Natural killer cell treated with Interleukin-12 subunit alpha and Interleukin-12 subunit beta and Interleukin-15 and Interleukin-18, amount 100 ng/mL, for 72 hours (primary cell): ENCODE results near the gene ACCSL. TPM values are rescaled to one million over a fixed set of nuclear protein-coding genes. Genes with fewer than 3 reads are reported as not detected.

Source experiments
- ATAC-seq, 2 donors: fragments of 150-1000 bp; cut with Tn5 transposase in 1 of 2; sonication (Bioruptor Pico), chemical (Tn5 transposase) in 1 of 2; 2 replicates each; pipeline ENCODE4 v1.10.0; 2021
- DNase-seq: peaks from one replicate; pipeline ENCODE4 v3.0.0; 2022; ENCODE audit warnings: low spot score
- H3K27ac Mint-ChIP-seq, 2 donors: 1 replicate in 1 of 2; 2 replicates in 1 of 2; pipeline ENCODE4 v1.8.0; 2022; ENCODE audit warnings: mixed read lengths in 2 of 2, mild to moderate bottlenecking in 1 of 2, moderate library complexity in 1 of 2
- H3K27me3 Mint-ChIP-seq, 2 donors: 1 replicate in 1 of 2; 2 replicates in 1 of 2; pipeline ENCODE4 v1.8.0; 2022; ENCODE audit warnings: mixed read lengths in 2 of 2
- H3K36me3 Mint-ChIP-seq: one replicate; pipeline ENCODE4 v1.8.0; 2022; ENCODE audit warnings: mixed read lengths
- H3K4me1 Mint-ChIP-seq, 2 donors: 1 replicate in 1 of 2; 2 replicates in 1 of 2; pipeline ENCODE4 v1.8.0; 2022; ENCODE audit warnings: low read depth in 2 of 2, mixed read lengths in 2 of 2, mild to moderate bottlenecking in 1 of 2
- H3K4me3 Mint-ChIP-seq: one replicate; pipeline ENCODE4 v1.8.0; 2022; ENCODE audit warnings: mixed read lengths
- H3K9me3 Mint-ChIP-seq: 2 replicates; pipeline ENCODE4 v1.8.0; 2022; ENCODE audit warnings: mixed read lengths
- total RNA-seq, 2 donors: library from RNA; stranded (reverse); gene quantifications; one replicate each; pipeline ENCODE4 v1.2.3, GENCODE V29; 2022

ACCSL gene
- total RNA-seq, 2 donors from 2014 or later = not detected

GRCh38 chr11:44029977-44030911 is 17.5 kb upstream of the ACCSL start:
- Mint-ChIP-seq H3K27me3 (peaks cover 33 to 36% of the 10 kb centered on the region in 2 donors), H3K36me3 (peaks cover 6% of the 10 kb centered on the region), H3K27ac (no peak overlapping the region), H3K4me3 (no peak overlapping the region), H3K4me1 (no peaks in the 10 kb centered on the region), H3K9me3 (no peaks in the 10 kb centered on the region)
- no peak for DNase-seq
- no peak for ATAC-seq

- Mint-ChIP-seq H3K4me1 (no peaks in the 10 kb centered on the region), H3K27me3 (peaks cover 30 to 34% of the 10 kb centered on the region in 2 donors), H3K9me3 (no peaks in the 10 kb centered on the region), H3K4me3 (no peak overlapping the region), H3K27ac (no peak overlapping the region), H3K36me3 (peaks cover 4% of the 10 kb centered on the region)
- no peak for DNase-seq
- no peak for ATAC-seq
Measured at GRCh38 chr11:44030996-44031395, 16.8 kb upstream of the ACCSL start.

DNA sequence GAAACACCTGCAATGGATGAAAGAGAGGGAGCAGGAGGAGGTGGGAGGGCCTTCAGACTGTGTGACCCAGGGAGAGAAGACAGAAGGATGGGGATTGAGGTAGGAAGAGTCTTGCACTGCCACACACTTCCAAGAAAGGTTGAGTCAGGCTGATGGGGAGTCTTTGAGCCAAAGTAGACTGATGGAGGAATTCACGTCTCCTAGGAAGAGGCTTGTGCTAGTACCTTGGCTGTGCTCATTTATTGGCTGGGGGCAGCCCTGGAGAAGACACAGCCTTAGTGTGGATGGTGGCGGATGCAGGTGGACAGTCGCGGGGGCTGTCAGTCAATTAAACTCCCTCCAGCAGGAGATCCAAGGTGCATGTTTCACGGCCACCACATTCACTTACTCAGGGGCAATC is 16.2 kb upstream of the ACCSL start:
- Mint-ChIP-seq H3K4me3 (no peak overlapping the region), H3K36me3 (no peaks in the 10 kb centered on the region)

GRCh38 chr11:44032299-44033085 is 15.3 kb upstream of the ACCSL start:
- Mint-ChIP-seq H3K27ac (no peak overlapping the region), H3K4me3 (no peak overlapping the region), H3K27me3 (peaks cover 25 to 27% of the 10 kb centered on the region in 2 donors), H3K4me1 (no peaks in the 10 kb centered on the region), H3K36me3 (no peaks in the 10 kb centered on the region), H3K9me3 (no peaks in the 10 kb centered on the region)
- no peak for ATAC-seq
- DNase-seq = no peak

More for the DNA sequence above, 16.2 kb upstream of the ACCSL start:
- no peaks in the 10 kb centered on the region for H3K9me3 Mint-ChIP-seq
- ATAC-seq (no peak), DNase-seq (no peak)
- peaks cover 25 to 31% of the 10 kb centered on the region in 2 donors for H3K27me3 Mint-ChIP-seq
- no peaks in the 10 kb centered on the region for H3K4me1 Mint-ChIP-seq
- H3K27ac Mint-ChIP-seq = no peak overlapping the region

DNA sequence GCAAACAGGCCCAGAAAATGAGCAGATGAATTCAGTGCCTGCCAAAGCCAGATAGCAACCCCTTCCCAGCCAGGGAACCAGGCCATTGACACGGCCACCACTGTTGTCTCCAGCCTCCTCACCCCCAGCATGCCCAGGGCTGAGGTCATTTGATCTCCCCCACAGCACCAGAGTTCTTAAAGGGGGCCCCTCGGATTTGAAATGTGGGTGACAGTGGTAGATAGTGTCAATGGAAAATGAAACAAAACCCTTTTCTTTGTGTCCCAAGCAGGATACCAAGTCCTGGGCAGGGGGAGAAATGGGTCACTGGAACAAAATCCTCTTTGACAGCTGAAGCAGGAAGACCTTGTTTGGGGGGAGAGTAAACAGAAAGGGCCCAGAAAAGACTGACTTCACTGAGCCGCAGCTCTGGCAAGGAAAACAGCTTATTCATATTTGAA is 14.3 kb upstream of the ACCSL start:
- H3K4me3 Mint-ChIP-seq = no peak overlapping the region

DNA sequence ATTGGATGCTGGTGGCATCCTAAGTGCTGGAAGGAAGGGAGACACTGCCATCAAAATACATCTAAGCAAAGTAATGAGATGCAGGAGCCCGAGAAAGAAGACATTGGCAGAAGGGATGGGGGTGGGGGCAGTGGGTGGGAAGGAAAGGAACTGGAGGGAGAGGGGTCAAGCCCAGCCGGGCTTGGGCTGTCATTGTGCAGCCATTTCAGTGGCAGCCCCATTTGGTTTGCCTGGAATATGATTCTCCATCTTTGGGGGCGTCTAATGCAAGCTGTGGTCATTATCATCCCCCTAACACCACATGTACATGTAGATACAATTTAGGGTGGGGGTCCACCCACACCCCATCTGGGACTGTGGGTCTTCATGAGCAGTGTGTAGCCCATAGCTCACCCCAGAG is 13.9 kb upstream of the ACCSL start:
- Mint-ChIP-seq H3K27ac (no peak overlapping the region), H3K4me1 (no peaks in the 10 kb centered on the region), H3K27me3 (peaks cover 30 to 37% of the 10 kb centered on the region in 2 donors), H3K4me3 (no peak overlapping the region), H3K36me3 (no peaks in the 10 kb centered on the region), H3K9me3 (no peaks in the 10 kb centered on the region)
- DNase-seq (no peak), ATAC-seq (no peak)

More for the DNA sequence above, 14.3 kb upstream of the ACCSL start:
- Mint-ChIP-seq H3K27me3 (peaks cover 29 to 34% of the 10 kb centered on the region in 2 donors), H3K36me3 (no peaks in the 10 kb centered on the region), H3K9me3 (no peaks in the 10 kb centered on the region), H3K27ac (no peak overlapping the region), H3K4me1 (no peaks in the 10 kb centered on the region)
- no peak for DNase-seq
- ATAC-seq = no peak

GRCh38 chr11:44034639-44035038 is 13.1 kb upstream of the ACCSL start:
- H3K4me1 Mint-ChIP-seq = no peaks in the 10 kb centered on the region
- H3K27me3 Mint-ChIP-seq = peaks cover 26 to 37% of the 10 kb centered on the region in 2 donors
- no peak overlapping the region for H3K27ac Mint-ChIP-seq
- ATAC-seq (no peak), DNase-seq (no peak)
- no peak overlapping the region for H3K4me3 Mint-ChIP-seq
- H3K9me3 Mint-ChIP-seq = no peaks in the 10 kb centered on the region
- no peaks in the 10 kb centered on the region for H3K36me3 Mint-ChIP-seq

DNA sequence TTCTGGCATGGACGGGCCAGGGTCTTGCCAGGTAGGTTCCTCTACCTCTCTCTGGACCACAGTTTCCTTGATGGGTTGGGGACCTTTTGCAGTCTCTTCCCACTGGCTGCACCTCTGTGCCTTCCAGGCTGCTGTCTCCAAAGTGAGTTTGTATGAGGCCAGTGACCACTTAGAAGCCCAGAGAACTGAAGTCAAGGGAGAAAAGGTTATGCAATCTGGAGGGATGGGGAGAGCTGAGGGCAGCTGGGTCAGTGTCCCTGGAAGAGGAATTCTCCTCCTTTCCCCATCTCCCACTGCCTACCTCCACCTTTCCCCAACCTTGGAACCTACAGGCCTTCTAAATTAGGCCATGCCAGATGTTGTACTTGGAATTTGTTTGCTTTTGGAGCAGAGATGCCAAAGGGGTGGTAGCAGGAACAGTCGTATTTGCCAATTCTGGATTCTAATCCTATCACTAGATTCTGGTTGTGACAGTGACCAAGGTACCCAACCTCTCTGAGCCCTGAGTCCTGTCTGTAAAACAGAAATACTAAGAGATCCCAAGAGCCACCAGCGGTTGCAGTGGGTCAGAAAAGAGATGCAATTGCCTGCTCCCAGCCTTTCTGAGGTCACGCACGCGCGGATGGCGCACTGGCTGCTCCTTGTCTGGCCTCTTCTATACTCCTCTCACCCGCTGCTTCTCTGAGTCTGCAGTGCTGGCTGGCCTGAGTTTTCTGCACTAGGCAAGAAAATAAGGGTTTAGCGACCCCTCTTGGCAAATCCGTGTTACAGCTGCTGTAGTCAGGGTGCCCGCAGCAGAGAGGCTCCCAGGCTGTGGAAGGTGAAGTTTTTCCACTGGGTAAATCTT is 10.7 kb upstream of the ACCSL start:
- Mint-ChIP-seq H3K4me3 (no peak overlapping the region), H3K4me1 (no peaks in the 10 kb centered on the region), H3K27me3 (peaks cover 13 to 23% of the 10 kb centered on the region in 2 donors), H3K9me3 (peaks cover 3% of the 10 kb centered on the region), H3K27ac (no peak overlapping the region), H3K36me3 (peaks cover 5% of the 10 kb centered on the region)
- DNase-seq = no peak
- peak; percentile 38 to 60 for ATAC-seq

DNA sequence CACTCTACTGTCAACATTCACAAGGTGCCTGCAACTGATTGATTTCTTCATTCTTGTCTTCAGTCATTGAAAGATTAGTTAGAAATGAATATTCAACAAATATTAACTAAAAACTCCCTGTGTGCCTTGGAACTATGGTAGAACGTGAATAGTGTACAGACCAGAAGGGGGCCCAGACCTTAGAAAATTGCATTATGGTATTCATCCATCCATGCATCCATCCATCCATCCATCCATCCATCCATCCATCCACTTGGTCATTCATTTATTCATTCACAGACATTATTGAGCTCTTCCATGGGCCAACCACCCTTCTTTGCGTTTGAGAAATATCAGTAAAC is 10.2 kb upstream of the ACCSL start:
- no peak overlapping the region for H3K4me3 Mint-ChIP-seq
- H3K4me1 Mint-ChIP-seq = no peaks in the 10 kb centered on the region
- ATAC-seq = no peak
- no peak for DNase-seq
- no peak overlapping the region for H3K27ac Mint-ChIP-seq
- H3K27me3 Mint-ChIP-seq = peaks cover 13 to 23% of the 10 kb centered on the region in 2 donors
- peaks cover 3% of the 10 kb centered on the region for H3K9me3 Mint-ChIP-seq
- peaks cover 5% of the 10 kb centered on the region for H3K36me3 Mint-ChIP-seq

DNA sequence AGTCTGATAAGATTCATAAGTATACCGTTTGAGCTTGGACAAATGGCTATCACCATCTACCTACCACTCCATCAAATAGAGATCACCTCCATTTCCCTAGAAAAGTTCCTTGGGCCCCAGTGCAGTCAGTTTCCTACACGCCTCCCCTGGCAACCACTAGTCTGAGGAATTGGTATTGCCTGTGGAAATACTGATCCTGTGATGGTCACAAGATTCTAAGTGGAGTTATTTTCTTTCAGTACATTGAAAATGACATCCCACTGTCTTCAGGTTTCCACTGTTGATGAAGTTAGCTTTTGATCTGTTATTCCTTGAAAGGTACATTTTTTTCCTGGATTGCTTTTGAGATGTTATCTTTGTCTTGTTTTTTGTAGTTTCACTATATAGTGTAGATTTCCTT is 4.6 kb upstream of the ACCSL start:
- Mint-ChIP-seq H3K4me1 (no peaks in the 10 kb centered on the region), H3K9me3 (peaks cover 3% of the 10 kb centered on the region), H3K4me3 (no peak overlapping the region), H3K27me3 (peaks cover 6 to 9% of the 10 kb centered on the region in 2 donors), H3K27ac (no peak overlapping the region), H3K36me3 (peaks cover 5% of the 10 kb centered on the region)
- no peak for DNase-seq
- no peak for ATAC-seq

DNA sequence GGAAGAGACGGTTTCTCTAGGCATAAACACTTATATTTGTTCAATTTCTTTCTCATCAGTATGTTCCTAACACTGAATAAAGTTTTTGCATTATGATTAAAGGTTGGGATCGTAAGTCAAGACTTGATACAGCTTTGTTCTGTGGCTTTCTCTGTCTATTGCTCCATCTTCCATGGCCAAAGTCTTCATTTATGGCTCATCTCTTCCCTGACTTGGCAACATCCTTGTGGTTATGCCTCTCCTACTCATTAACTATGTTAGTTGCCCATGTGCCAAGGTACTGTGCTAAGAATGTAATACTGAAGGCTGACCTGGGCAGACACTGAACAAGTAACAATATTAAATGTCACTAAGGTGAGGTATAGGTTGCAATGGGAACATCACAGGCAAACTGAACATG is 1.6 kb upstream of the ACCSL start:
- peaks cover 0 to 8% of the 10 kb centered on the region in 2 donors for H3K27me3 Mint-ChIP-seq
- ATAC-seq = no peak

DNA sequence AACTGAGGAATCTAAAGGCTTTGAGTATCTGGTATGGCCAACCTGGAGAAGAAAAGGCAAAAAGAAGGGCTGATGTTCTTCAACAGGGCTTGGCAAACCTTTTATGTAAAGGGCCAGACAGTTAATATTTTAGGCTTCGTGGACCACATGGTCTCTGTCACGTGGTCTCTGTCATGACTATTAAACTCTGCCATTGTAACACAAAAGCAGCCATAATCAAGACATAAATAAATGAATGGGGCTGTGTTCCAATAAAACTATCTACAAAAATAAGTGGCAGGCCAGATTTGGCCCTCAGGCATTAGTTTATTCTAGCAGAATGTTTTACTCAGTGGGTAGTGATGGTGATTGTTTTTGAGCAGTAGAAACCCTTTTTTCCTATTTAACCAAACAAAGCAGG is 483 bp upstream of the ACCSL start:
- DNase-seq (no peak), ATAC-seq (no peak)
- Mint-ChIP-seq H3K4me1 (no peaks in the 10 kb centered on the region), H3K4me3 (no peak overlapping the region), H3K36me3 (no peaks in the 10 kb centered on the region), H3K27ac (no peak overlapping the region), H3K27me3 (peaks cover 0 to 8% of the 10 kb centered on the region in 2 donors), H3K9me3 (no peaks in the 10 kb centered on the region)

More for the DNA sequence above, 1.6 kb upstream of the ACCSL start:
- Mint-ChIP-seq H3K4me1 (no peaks in the 10 kb centered on the region), H3K27ac (no peak overlapping the region), H3K9me3 (peaks cover 3% of the 10 kb centered on the region), H3K36me3 (peaks cover 5% of the 10 kb centered on the region), H3K4me3 (no peak overlapping the region)
- DNase-seq = no peak

DNA sequence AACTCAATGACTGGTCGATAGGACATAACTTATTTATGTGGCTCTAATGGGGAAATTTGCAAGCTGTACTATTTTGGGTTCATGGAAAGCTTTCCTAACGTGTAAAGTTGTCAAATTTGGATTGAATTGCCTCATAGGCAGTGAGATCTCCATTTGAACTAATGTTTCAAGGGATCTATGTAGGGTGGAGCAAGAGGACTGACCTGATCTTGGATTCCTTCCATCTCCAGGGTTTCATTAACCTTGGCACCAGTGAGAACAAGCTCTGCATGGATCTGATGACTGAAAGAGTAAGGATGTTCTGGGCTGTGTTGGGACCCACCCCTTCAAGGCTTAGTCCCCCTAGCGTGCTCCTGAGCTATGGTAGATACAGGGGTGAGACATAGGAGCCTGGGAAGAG is 2.1 kb downstream of the ACCSL start:
- H3K27me3 Mint-ChIP-seq = peaks cover 0 to 4% of the 10 kb centered on the region in 2 donors
- H3K9me3 Mint-ChIP-seq = no peaks in the 10 kb centered on the region
- H3K4me1 Mint-ChIP-seq = no peaks in the 10 kb centered on the region
- H3K36me3 Mint-ChIP-seq = no peaks in the 10 kb centered on the region
- no peak overlapping the region for H3K4me3 Mint-ChIP-seq
- ATAC-seq (no peak), DNase-seq (no peak)
- H3K27ac Mint-ChIP-seq = no peak overlapping the region
